ENCODE results near the gene ASB4. TPM values are rescaled to one million over a fixed set of nuclear protein-coding genes. Genes with fewer than 3 reads are reported as not detected.

The ASB4 gene
- total and polyA plus RNA-seq, 4 donors: 0.09 to 1.1 (median 0.38) TPM

GRCh38 chr7:95585426-95585789 is 99.7 kb downstream of the ASB4 start:
- Histone ChIP-seq H3K27me3 (ENCODE audit: control insufficient read depth in 4 of 4, insufficient read depth in 4 of 4, low read length in 3 of 4) (no peaks in the 10 kb centered on the region), H3K27ac (ENCODE audit: low read depth in 1 of 2, low read length in 2 of 2) (no peak overlapping the region), H3K9me3 (ENCODE audit: control insufficient read depth in 4 of 4, low read length in 3 of 4) (no peaks in the 10 kb centered on the region), H3K4me3 (ENCODE audit: low read depth in 1 of 3, low read length in 3 of 3) (no peak overlapping the region), H3K4me1 (ENCODE audit: control insufficient read depth in 4 of 4, insufficient read depth in 4 of 4, low read length in 3 of 4) (peaks cover 2 to 22% (median 15%) of the 10 kb centered on the region in 4 donors), H3K36me3 (ENCODE audit: control insufficient read depth in 4 of 4, insufficient read depth in 3 of 4, low read depth in 1 of 4, low read length in 3 of 4) (peaks cover 4 to 52% (median 38%) of the 10 kb centered on the region in 4 donors), H3K9ac (ENCODE audit: low read depth in 1 of 2, low read length in 2 of 2) (no peak overlapping the region)
- no peak for DNase-seq (ENCODE audit: low spot score)
- TF ChIP-seq TAF1 (conservative IDR thresholded peaks at IDR 0.05) (no peak), MAX (IDR thresholded peaks at IDR 0.05) (no peak), SP1 (IDR thresholded peaks at IDR 0.05) (no peak), HNF4A (conservative IDR thresholded peaks at IDR 0.05) (no peak), EGR1 (IDR thresholded peaks at IDR 0.05; ENCODE audit: low read depth in 2 of 2) (no peak), ZBTB33 (IDR thresholded peaks at IDR 0.05) (no peak), YY1 (IDR thresholded peaks at IDR 0.05) (no peak), ATF3 (IDR thresholded peaks at IDR 0.05) (no peak), FOXA2 (IDR thresholded peaks at IDR 0.05) (no peak), CTCF (IDR thresholded peaks at IDR 0.05; ENCODE audit: low read depth, low read length, missing input control) (no peak), REST (IDR thresholded peaks at IDR 0.05) (no peak), FOXA1 (IDR thresholded peaks at IDR 0.05) (no peak), RAD21 (IDR thresholded peaks at IDR 0.05) (no peak), NR2F2 (IDR thresholded peaks at IDR 0.05) (no peak), RXRA (IDR thresholded peaks at IDR 0.05) (no peak), HNF4G (IDR thresholded peaks at IDR 0.05) (no peak)
- WGBS: 44% methylated on average over 3 of the region's 3 CpGs

GRCh38 chr7:95586951-95587301 is 101.2 kb downstream of the ASB4 start:
- Histone ChIP-seq H3K36me3 (ENCODE audit: control insufficient read depth in 4 of 4, insufficient read depth in 3 of 4, low read depth in 1 of 4, low read length in 3 of 4) (peaks cover 4 to 59% (median 43%) of the 10 kb centered on the region in 4 donors), H3K27me3 (ENCODE audit: control insufficient read depth in 4 of 4, insufficient read depth in 4 of 4, low read length in 3 of 4) (no peaks in the 10 kb centered on the region), H3K27ac (ENCODE audit: low read depth in 1 of 2, low read length in 2 of 2) (no peak overlapping the region), H3K4me1 (ENCODE audit: control insufficient read depth in 4 of 4, insufficient read depth in 4 of 4, low read length in 3 of 4) (peaks cover 5 to 35% (median 22%) of the 10 kb centered on the region in 4 donors), H3K9ac (ENCODE audit: low read depth in 1 of 2, low read length in 2 of 2) (no peak overlapping the region), H3K4me3 (ENCODE audit: low read depth in 1 of 3, low read length in 3 of 3) (no peak overlapping the region), H3K9me3 (ENCODE audit: control insufficient read depth in 4 of 4, low read length in 3 of 4) (no peaks in the 10 kb centered on the region)
- 62% methylated on average over 3 of the region's 3 CpGs for WGBS
- TF ChIP-seq FOXA2 (IDR thresholded peaks at IDR 0.05) (no peak), GABPA (IDR thresholded peaks at IDR 0.05 in 1 of 2, conservative IDR thresholded peaks at IDR 0.05 in 1 of 2) (no peak), ZBTB33 (IDR thresholded peaks at IDR 0.05) (no peak), FOXA1 (IDR thresholded peaks at IDR 0.05) (no peak), YY1 (IDR thresholded peaks at IDR 0.05) (no peak), NR2F2 (IDR thresholded peaks at IDR 0.05) (no peak)
- DNase-seq (ENCODE audit: low spot score): no peak
